ENCODE data around the gene LYRM7. TPM values are rescaled to one million over a fixed set of nuclear protein-coding genes. Genes with fewer than 3 reads are reported as not detected.
"Not testable (repeated sequence)": the region's sequence is repeated elsewhere in the genome, so short reads cannot be mapped to it uniquely, and the experiment has no call there.

The LYRM7 gene
- total and polyA plus RNA-seq, 12 donors, result 5.3 to 31.5 (median 23.9) TPM

GRCh38 chr5:131193106-131193505 lies 22.4 kb downstream of the LYRM7 start:
- Histone ChIP-seq H3K27me3 (no peaks in the 10 kb centered on the region), H3K4me3 (no peak overlapping the region), H3K4me1 (peaks cover 0 to 6% (median 0%) of the 10 kb centered on the region in 9 donors), H3K9me3 (no peaks in the 10 kb centered on the region), H3K36me3 (peaks cover 0 to 18% (median 0%) of the 10 kb centered on the region in 9 donors), H3K27ac (no peak overlapping the region)
- ATAC-seq (no peak), DNase-seq (no peak)
- intact Hi-C loops (cut with DNase I), result no loop called here
- 60 to 76% methylated on average over 2 of the region's 2 CpGs for WGBS, 2 donors
- TF ChIP-seq CTCF (IDR thresholded peaks at IDR 0.05), result no peak

- ATAC-seq; H3K27me3 ChIP-seq; intact Hi-C loops (cut with DNase I); DNase-seq; H3K36me3 ChIP-seq; H3K27ac ChIP-seq; H3K4me1 ChIP-seq; H3K4me3 ChIP-seq; H3K9me3 ChIP-seq: not testable (repeated sequence)
- WGBS, 2 donors, result 83 to 85% methylated on average over 2 to 7 of the region's 7 CpGs
These were observed 23.2 kb downstream of the LYRM7 start for GRCh38 chr5:131193897-131194296.

- H3K36me3 ChIP-seq, result peaks cover 0 to 12% (median 0%) of the 10 kb centered on the region in 9 donors
- 79 to 85% methylated on average over 5 of the region's 5 CpGs for WGBS, 2 donors
- peaks cover 0 to 6% (median 0%) of the 10 kb centered on the region in 9 donors for H3K4me1 ChIP-seq
- DNase-seq (no peak), ATAC-seq (no peak)
- intact Hi-C loops (cut with DNase I), result no loop called here
- no peak overlapping the region for H3K4me3 ChIP-seq
- H3K9me3 ChIP-seq, result no peaks in the 10 kb centered on the region
- no peaks in the 10 kb centered on the region for H3K27me3 ChIP-seq
- no peak for TF ChIP-seq CTCF (IDR thresholded peaks at IDR 0.05)
- H3K27ac ChIP-seq, result no peak overlapping the region
These were observed 24.0 kb downstream of the LYRM7 start for GRCh38 chr5:131194725-131195124.

- H3K27me3 ChIP-seq, result no peaks in the 10 kb centered on the region
- H3K9me3 ChIP-seq, result no peaks in the 10 kb centered on the region
- peaks cover 0 to 18% (median 0%) of the 10 kb centered on the region in 9 donors for H3K36me3 ChIP-seq
- H3K4me3 ChIP-seq, result no peak overlapping the region
- peaks cover 0 to 6% (median 0%) of the 10 kb centered on the region in 9 donors for H3K4me1 ChIP-seq
- DNase-seq (no peak), ATAC-seq (no peak)
- no peak overlapping the region for H3K27ac ChIP-seq
- intact Hi-C loops (cut with DNase I), result no loop called here
- no peak for TF ChIP-seq CTCF (IDR thresholded peaks at IDR 0.05)
These were observed 25.0 kb downstream of the LYRM7 start for GRCh38 chr5:131195696-131196095.

- Histone ChIP-seq H3K27me3 (no peaks in the 10 kb centered on the region), H3K4me3 (no peak overlapping the region), H3K27ac (no peak overlapping the region), H3K36me3 (peaks cover 0 to 20% (median 0%) of the 10 kb centered on the region in 9 donors), H3K9me3 (no peaks in the 10 kb centered on the region), H3K4me1 (peaks cover 0 to 4% (median 0%) of the 10 kb centered on the region in 9 donors)
- no peak for ATAC-seq
- 94 to 95% methylated on average over 4 of the region's 4 CpGs for WGBS, 2 donors
- TF ChIP-seq CTCF (IDR thresholded peaks at IDR 0.05), result no peak
- intact Hi-C loops (cut with DNase I), result no loop called here
- no peak for DNase-seq
These were observed 25.6 kb downstream of the LYRM7 start for GRCh38 chr5:131196331-131196730.
